A549 (cell line): ENCODE measurements around the gene IZUMO4. TPM values are rescaled to one million over a fixed set of nuclear protein-coding genes. Genes with fewer than 3 reads are reported as not detected.

ENCODE experiments used
- ATAC-seq, 2 experiments: fragments of 200-7000 bp in 1 of 2; fragments of >200 bp in 1 of 2; cut with Nextera tagmentation in 1 of 2; cut with Tn5 transposase in 1 of 2; 3 replicates each; pipeline versions ENCODE4 v1.8.0 to v1.9.1; 2018 to 2020; ENCODE audit warnings: mild to moderate bottlenecking in 1 of 2, moderate library complexity in 1 of 2
- CTCF ChIA-PET: fragments of 300-600 bp; sonication (Branson Sonifier 250); formaldehyde crosslinking; extraction: SDS; loops from one replicate; lab custom pipeline; 2021; ENCODE audit warnings: antibody characterized with exemption, inconsistent platforms; lab: Yijun Ruan, JAX
- POLR2A ChIA-PET: fragments of 350-600 bp; formaldehyde crosslinking; extraction: SDS; loops from one replicate; lab custom pipeline; 2021; ENCODE audit warnings: antibody characterized with exemption, inconsistent platforms; lab: Yijun Ruan, JAX
- DNase-seq, 2 experiments: peaks; one replicate each; pipeline versions ENCODE4 v3.0.0 to v3.0.0-alpha.2; 2011 to 2016; ENCODE audit warnings: low read depth in 1 of 2, low spot score in 1 of 2
- FAIRE-seq: peaks from 2 replicates; lab custom pipeline; 2011; peaks lifted over from hg19 to GRCh38; lab: Jason Lieb, UNC
- H3K27ac ChIP-seq, 2 experiments: fragments of >200 bp; sonication (Bioruptor Twin); formaldehyde crosslinking; 3 replicates each; pipeline ENCODE4 v1.5.1; 2016 to 2017
- H3K4me1 ChIP-seq: fragments of >200 bp; sonication (Bioruptor Twin); formaldehyde crosslinking; 3 replicates; pipeline ENCODE4 v1.6.1; 2016
- H3K4me2 ChIP-seq: fragments of >200 bp; sonication (Bioruptor Twin); formaldehyde crosslinking; 3 replicates; pipeline ENCODE4 v1.6.1; 2016
- H3K4me3 ChIP-seq: fragments of >200 bp; sonication (Bioruptor Twin); formaldehyde crosslinking; 3 replicates; pipeline ENCODE4 v1.5.1; 2016
- H3K9me3 ChIP-seq: fragments of >200 bp; sonication (Bioruptor Twin); formaldehyde crosslinking; 3 replicates; pipeline ENCODE4 v1.6.1; 2016
- CBX2 ChIP-seq: fragments of 200-600 bp; sonication (generic); IDR thresholded peaks from 2 replicates; pipeline ENCODE4 v1.6.1; 2016; ENCODE audit warnings: low read depth, mild to moderate bottlenecking, borderline replicate concordance
- CHD2 ChIP-seq: fragments of 150-350 bp; IDR thresholded peaks from 2 replicates; pipeline ENCODE4 v1.6.1; 2014; ENCODE audit warnings: low read length; ENCODE audit not compliant: partially characterized antibody
- CHD4 ChIP-seq: fragments of 200-600 bp; sonication (generic); IDR thresholded peaks from 2 replicates; pipeline ENCODE4 v1.6.1; 2016; ENCODE audit warnings: antibody characterized with exemption, mild to moderate bottlenecking, borderline replicate concordance
- HDAC2 ChIP-seq: fragments of 200-600 bp; sonication (generic); IDR thresholded peaks from 2 replicates; pipeline ENCODE4 v1.6.1; 2016
- HOXB5 ChIP-seq: fragments of 250-450 bp; sonication (Bioruptor Pico); IDR thresholded peaks from 2 replicates; pipeline ENCODE4 v1.5.0; 2020; ENCODE audit warnings: mild to moderate bottlenecking, moderate library complexity
- JUN ChIP-seq, 2 experiments: fragments of >200 bp; sonication (Bioruptor Twin); formaldehyde crosslinking; IDR thresholded peaks; 2 replicates in 1 of 2; 3 replicates in 1 of 2; pipeline ENCODE4 v1.6.1; 2016 to 2017
- MAZ ChIP-seq: fragments of 150-350 bp; IDR thresholded peaks from 2 replicates; pipeline ENCODE4 v1.6.1; 2014; ENCODE audit warnings: antibody characterized with exemption, low read depth, low read length, borderline replicate concordance
- MYC ChIP-seq: IDR thresholded peaks from 2 replicates; pipeline ENCODE4 v1.6.1; 2012; ENCODE audit warnings: mild to moderate bottlenecking, inconsistent platforms, low read length, improper control_type of control experiment, borderline replicate concordance
- NR3C1 ChIP-seq: fragments of >200 bp; sonication (Bioruptor Twin); formaldehyde crosslinking; IDR thresholded peaks from 3 replicates; pipeline ENCODE4 v1.6.1; 2017
- PBX3 ChIP-seq: IDR thresholded peaks from 2 replicates; pipeline ENCODE4 v1.6.1; 2012
- POLR2A ChIP-seq: IDR thresholded peaks from 2 replicates; pipeline ENCODE4 v1.6.1; 2012; ENCODE audit warnings: mild to moderate bottlenecking, low read length
- RARB ChIP-seq: fragments of 250-450 bp; sonication (Bioruptor Pico); IDR thresholded peaks from 2 replicates; pipeline ENCODE4 v1.8.0; 2021; ENCODE audit warnings: mild to moderate bottlenecking, moderate library complexity
- RNF2 ChIP-seq: fragments of 200-600 bp; sonication (generic); IDR thresholded peaks from 2 replicates; pipeline ENCODE4 v1.6.1; 2016; ENCODE audit warnings: low read depth, mild to moderate bottlenecking, antibody characterized with exemption, moderate library complexity, borderline replicate concordance
- SMC3 ChIP-seq: fragments of >200 bp; sonication (Bioruptor Twin); formaldehyde crosslinking; IDR thresholded peaks from 3 replicates; pipeline ENCODE4 v1.6.1; 2018; ENCODE audit warnings: inconsistent platforms
- ZNF302 ChIP-seq: fragments of 250-450 bp; sonication (Bioruptor Pico); IDR thresholded peaks from 2 replicates; pipeline ENCODE4 v1.9.0; 2021; ENCODE audit warnings: inconsistent platforms, mild to moderate bottlenecking, moderate library complexity
- WGBS: methylation state at CpG from one replicate; pipeline ENCODE4 v1.1.6; 2017; ENCODE audit errors: missing lambda C conversion rate; 5-methylcytosine and 5-hydroxymethylcytosine counted together
- polyA plus RNA-seq, 4 experiments: library from polyadenylated mRNA; depleted of rRNA in 3 of 4; stranded (reverse); fragments of >200 nt; fragmentation: RNase III in 1 of 4; extraction: RNeasy Plus Mini Kit Qiagen cat#74134 plus additional on column Dnase treatment in 1 of 4; gene quantifications; 2 replicates in 3 of 4; 3 replicates in 1 of 4; pipeline ENCODE4 v1.2.3, GENCODE V29; 2011 to 2017
- TF ChIP-seq, protein P1 (sequence below): fragments of 250-450 bp; sonication (Bioruptor Pico); IDR thresholded peaks from 2 replicates; pipeline ENCODE4 v1.5.0; 2020; ENCODE audit warnings: low read depth, mild to moderate bottlenecking, moderate library complexity
- TF ChIP-seq, protein P2 (sequence below): fragments of 200-600 bp; sonication (generic); IDR thresholded peaks from 2 replicates; pipeline ENCODE4 v1.6.1; 2016; ENCODE audit warnings: antibody characterized with exemption, mild to moderate bottlenecking, moderate library complexity
- TF ChIP-seq, protein P3 (sequence below): fragments of 150-350 bp; IDR thresholded peaks from 2 replicates; pipeline ENCODE4 v1.6.1; 2014; ENCODE audit warnings: low read depth, mild to moderate bottlenecking, low read length
- TF ChIP-seq, protein P4 (sequence below): fragments of >200 bp; sonication (Bioruptor Twin); formaldehyde crosslinking; IDR thresholded peaks from 3 replicates; pipeline ENCODE4 v1.6.1; 2016
- TF ChIP-seq, protein P5 (sequence below): fragments of >200 bp; sonication (Bioruptor Twin); formaldehyde crosslinking; IDR thresholded peaks from 3 replicates; pipeline ENCODE4 v1.5.1; 2016

The IZUMO4 gene
- polyA plus RNA-seq, 2 of the 4 experiments (the other 2 are of a cell fraction), result 0.36 to 1.0 TPM

- FAIRE-seq (no peak), ATAC-seq (no peak)
- H3K4me1 ChIP-seq, result no peaks in the 10 kb centered on the region; the same call in 2 of the 3 replicates
- TF ChIP-seq RNF2 (no peak), MYC (no peak), CHD4 (no peak)
- TF ChIP-seq, protein P1, sequence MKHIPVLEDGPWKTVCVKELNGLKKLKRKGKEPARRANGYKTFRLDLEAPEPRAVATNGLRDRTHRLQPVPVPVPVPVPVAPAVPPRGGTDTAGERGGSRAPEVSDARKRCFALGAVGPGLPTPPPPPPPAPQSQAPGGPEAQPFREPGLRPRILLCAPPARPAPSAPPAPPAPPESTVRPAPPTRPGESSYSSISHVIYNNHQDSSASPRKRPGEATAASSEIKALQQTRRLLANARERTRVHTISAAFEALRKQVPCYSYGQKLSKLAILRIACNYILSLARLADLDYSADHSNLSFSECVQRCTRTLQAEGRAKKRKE (CRISPR knock-in tag), result no peak
- TF ChIP-seq, all 56 proteins: peak for 0
- no peak overlapping the region for H3K4me2 ChIP-seq
- H3K9me3 ChIP-seq, result no peaks in the 10 kb centered on the region
- ChIA-PET CTCF (interaction anchor here (0.7 to 1.8 kb wide), 2 partner anchors 31 to 125 kb away, joined by 4 read pairs; no protein-coding TSS in a partner anchor), POLR2A (no interaction called here)
- 95% methylated on average over 12 of the region's 15 CpGs for whole genome bisulfite sequencing
- H3K4me3 ChIP-seq, result no peak overlapping the region
- no peak overlapping the region for H3K27ac ChIP-seq
- no peak for DNase-seq
Measured at GRCh38 chr19:2144190-2144589, 47.5 kb downstream of the IZUMO4 start.

DNA sequence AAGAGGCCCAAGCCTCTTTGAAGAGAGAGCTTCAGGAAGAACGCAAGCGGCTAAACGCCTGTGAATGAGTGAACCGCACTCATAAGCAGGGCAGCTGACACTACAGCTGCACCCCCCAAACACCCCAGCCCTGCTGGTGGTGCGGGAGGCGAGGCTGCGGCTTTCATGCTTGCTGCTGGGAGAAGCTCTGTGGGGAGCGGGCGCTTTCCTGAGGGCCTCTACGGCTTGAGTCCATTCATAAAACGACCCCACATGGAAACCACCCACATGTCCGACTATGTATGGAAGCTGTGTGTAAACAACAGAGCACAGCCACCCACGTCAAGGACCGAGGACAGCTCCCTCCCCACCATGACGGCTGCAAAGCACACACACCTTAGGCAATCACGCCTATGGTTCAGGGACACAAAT is 49.1 kb downstream of the IZUMO4 start:
- H3K27ac ChIP-seq, result no peak overlapping the region
- FAIRE-seq (no peak), DNase-seq (no peak), ATAC-seq (no peak)
- POLR2A ChIA-PET, result no interaction called here
- TF ChIP-seq HDAC2, result no peak
- TF ChIP-seq, protein P2, sequence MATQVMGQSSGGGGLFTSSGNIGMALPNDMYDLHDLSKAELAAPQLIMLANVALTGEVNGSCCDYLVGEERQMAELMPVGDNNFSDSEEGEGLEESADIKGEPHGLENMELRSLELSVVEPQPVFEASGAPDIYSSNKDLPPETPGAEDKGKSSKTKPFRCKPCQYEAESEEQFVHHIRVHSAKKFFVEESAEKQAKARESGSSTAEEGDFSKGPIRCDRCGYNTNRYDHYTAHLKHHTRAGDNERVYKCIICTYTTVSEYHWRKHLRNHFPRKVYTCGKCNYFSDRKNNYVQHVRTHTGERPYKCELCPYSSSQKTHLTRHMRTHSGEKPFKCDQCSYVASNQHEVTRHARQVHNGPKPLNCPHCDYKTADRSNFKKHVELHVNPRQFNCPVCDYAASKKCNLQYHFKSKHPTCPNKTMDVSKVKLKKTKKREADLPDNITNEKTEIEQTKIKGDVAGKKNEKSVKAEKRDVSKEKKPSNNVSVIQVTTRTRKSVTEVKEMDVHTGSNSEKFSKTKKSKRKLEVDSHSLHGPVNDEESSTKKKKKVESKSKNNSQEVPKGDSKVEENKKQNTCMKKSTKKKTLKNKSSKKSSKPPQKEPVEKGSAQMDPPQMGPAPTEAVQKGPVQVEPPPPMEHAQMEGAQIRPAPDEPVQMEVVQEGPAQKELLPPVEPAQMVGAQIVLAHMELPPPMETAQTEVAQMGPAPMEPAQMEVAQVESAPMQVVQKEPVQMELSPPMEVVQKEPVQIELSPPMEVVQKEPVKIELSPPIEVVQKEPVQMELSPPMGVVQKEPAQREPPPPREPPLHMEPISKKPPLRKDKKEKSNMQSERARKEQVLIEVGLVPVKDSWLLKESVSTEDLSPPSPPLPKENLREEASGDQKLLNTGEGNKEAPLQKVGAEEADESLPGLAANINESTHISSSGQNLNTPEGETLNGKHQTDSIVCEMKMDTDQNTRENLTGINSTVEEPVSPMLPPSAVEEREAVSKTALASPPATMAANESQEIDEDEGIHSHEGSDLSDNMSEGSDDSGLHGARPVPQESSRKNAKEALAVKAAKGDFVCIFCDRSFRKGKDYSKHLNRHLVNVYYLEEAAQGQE, result peak; percentile 46; the same call in 1 of the 2 replicates
- TF ChIP-seq CHD2, result no peak
- H3K4me1 ChIP-seq, result peaks cover 10% of the 10 kb centered on the region; the same call in 2 of the 3 replicates
- H3K4me2 ChIP-seq, result no peak overlapping the region
- H3K9me3 ChIP-seq, result no peaks in the 10 kb centered on the region
- CTCF ChIA-PET, result interaction anchor here (1.5 kb wide), 1 partner anchor 10 kb away, joined by 6 read pairs; no protein-coding TSS in a partner anchor
- H3K4me3 ChIP-seq, result no peak overlapping the region
- WGBS, result 82% methylated on average over 15 of the region's 16 CpGs

- Histone ChIP-seq H3K9me3 (no peaks in the 10 kb centered on the region), H3K4me3 (no peak overlapping the region), H3K27ac (no peak overlapping the region), H3K4me1 (peaks cover 15% of the 10 kb centered on the region; the same call in 2 of the 3 replicates), H3K4me2 (no peak overlapping the region; the same call in 2 of the 3 replicates)
- POLR2A ChIA-PET, result interaction anchor here (0.6 kb wide), 1 partner anchor 219 kb away, joined by 3 read pairs; no protein-coding TSS in a partner anchor
- FAIRE-seq, result no peak
- DNase-seq, result no peak
- ATAC-seq, result no peak
- WGBS, result 88% methylated on average over 16 of the region's 16 CpGs
- CTCF ChIA-PET, result interaction anchor here (0.6 to 0.7 kb wide), 2 partner anchors 202 to 251 kb away, joined by 3 to 4 read pairs; no protein-coding TSS in a partner anchor
- TF ChIP-seq, protein P3, sequence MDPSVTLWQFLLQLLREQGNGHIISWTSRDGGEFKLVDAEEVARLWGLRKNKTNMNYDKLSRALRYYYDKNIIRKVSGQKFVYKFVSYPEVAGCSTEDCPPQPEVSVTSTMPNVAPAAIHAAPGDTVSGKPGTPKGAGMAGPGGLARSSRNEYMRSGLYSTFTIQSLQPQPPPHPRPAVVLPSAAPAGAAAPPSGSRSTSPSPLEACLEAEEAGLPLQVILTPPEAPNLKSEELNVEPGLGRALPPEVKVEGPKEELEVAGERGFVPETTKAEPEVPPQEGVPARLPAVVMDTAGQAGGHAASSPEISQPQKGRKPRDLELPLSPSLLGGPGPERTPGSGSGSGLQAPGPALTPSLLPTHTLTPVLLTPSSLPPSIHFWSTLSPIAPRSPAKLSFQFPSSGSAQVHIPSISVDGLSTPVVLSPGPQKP, result no peak
- TF ChIP-seq SMC3 (no peak), MAZ (no peak), JUN (IDR thresholded peaks at IDR 0.05) (no peak), RARB (CRISPR knock-in tag) (no peak), PBX3 (no peak), HOXB5 (no peak), RNF2 (no peak), NR3C1 (no peak), ZNF302 (CRISPR knock-in tag) (no peak), CBX2 (no peak), POLR2A (no peak)
- TF ChIP-seq, protein P4, sequence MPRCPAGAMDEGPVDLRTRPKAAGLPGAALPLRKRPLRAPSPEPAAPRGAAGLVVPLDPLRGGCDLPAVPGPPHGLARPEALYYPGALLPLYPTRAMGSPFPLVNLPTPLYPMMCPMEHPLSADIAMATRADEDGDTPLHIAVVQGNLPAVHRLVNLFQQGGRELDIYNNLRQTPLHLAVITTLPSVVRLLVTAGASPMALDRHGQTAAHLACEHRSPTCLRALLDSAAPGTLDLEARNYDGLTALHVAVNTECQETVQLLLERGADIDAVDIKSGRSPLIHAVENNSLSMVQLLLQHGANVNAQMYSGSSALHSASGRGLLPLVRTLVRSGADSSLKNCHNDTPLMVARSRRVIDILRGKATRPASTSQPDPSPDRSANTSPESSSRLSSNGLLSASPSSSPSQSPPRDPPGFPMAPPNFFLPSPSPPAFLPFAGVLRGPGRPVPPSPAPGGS, result no peak
- TF ChIP-seq, protein P5, sequence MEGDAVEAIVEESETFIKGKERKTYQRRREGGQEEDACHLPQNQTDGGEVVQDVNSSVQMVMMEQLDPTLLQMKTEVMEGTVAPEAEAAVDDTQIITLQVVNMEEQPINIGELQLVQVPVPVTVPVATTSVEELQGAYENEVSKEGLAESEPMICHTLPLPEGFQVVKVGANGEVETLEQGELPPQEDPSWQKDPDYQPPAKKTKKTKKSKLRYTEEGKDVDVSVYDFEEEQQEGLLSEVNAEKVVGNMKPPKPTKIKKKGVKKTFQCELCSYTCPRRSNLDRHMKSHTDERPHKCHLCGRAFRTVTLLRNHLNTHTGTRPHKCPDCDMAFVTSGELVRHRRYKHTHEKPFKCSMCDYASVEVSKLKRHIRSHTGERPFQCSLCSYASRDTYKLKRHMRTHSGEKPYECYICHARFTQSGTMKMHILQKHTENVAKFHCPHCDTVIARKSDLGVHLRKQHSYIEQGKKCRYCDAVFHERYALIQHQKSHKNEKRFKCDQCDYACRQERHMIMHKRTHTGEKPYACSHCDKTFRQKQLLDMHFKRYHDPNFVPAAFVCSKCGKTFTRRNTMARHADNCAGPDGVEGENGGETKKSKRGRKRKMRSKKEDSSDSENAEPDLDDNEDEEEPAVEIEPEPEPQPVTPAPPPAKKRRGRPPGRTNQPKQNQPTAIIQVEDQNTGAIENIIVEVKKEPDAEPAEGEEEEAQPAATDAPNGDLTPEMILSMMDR, result no peak
Measured at GRCh38 chr19:2148482-2149135, 51.9 kb downstream of the IZUMO4 start.
